ENCODE measurements around the gene KXD1. TPM values are rescaled to one million over a fixed set of nuclear protein-coding genes. Genes with fewer than 3 reads are reported as not detected.

The KXD1 gene
- total RNA-seq, 1 donor from 2014 or later = 75.2 TPM

DNA sequence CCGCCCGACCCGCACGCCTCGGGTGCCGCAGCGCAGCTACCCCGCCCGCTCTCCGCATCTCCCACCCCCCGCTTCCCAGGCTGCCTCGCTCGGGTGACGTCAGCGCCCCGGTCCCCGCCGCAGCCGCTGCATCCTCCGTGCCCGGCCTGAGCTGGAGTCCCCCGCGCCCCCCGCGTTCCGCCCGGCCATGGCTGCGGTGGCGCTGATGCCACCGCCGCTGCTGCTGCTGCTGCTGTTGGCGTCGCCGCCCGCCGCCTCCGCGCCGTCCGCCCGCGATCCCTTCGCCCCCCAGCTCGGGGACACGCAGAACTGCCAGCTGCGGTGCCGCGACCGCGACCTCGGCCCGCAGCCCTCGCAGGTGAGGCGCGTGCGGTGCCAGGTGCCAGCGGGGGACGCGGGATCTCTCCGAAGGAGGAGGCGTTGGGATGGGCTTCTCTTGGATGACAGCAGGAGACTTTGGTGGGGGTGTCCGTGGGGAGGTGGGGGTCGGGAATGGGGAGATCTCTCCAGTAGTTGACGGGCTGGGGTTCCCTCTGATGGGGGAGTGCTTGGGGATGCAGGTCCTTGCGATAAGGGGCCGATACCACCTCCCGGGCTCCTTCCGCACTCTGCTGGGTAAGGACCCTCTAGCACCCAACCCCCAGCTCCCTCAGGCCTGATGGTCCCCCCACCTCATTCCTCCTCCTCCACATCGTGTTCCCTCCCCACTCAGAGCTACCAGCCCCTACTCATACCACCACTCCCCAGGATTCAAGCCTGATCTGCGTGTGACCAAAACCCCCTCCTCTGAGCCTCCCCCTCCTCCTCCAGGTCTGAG, 55.3 kb downstream of the KXD1 start, which contains the start of gene TMEM59L:
Gene TMEM59L (plus strand): TSS at position 99 of the 817 bp plus-strand sequence. CDS start 89 bp downstream, at position 188.
- no peak for DNase-seq (ENCODE audit: low read depth, low spot score)

DNA sequence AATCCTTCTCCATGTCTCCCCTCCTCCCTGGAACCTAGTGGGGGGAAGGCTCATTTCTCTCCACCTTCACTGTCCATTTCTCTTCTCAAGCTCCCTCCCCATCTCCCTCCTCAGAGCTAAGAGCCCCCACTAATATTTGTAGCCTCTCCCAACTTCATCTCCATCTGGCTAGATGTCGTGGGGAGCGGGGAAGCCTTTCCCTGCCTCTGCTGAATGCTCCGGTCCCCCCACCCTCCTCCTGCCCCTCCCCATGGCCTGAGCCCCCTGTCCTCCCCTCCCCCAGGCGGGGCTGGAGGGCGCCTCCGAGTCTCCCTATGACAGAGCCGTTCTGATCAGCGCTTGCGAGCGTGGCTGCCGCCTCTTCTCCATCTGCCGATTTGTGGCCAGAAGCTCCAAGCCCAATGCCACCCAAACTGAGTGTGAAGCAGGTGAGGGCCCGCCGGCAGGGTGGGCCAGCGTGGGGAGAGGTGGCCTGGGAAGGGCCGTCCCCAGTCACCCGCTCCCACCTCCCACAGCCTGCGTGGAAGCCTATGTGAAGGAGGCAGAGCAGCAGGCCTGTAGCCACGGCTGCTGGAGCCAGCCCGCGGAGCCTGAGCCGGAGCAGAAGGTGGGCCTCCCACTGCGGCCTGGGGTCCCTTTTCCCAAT, 56.0 kb downstream of the KXD1 start:
- no peak for DNase-seq (ENCODE audit: low read depth, low spot score)

DNA sequence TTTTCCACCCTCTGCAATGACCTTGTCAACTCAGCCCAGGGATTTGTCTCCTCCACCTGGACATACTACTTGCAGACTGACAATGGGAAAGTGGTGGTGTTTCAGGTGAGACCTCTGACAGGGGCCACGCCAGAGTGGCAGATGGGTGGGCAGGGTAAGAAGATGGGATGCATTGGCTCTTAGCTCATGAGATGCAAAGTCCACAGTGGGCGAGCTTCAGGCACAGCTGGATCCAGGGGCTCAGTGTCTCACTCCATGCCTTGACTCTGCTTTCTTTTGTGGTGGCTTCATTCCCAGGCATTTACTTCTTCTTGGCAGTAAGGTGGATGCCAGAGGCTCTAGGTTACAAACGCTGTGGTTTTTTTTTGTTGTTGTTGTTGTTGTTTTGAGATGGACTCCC, 58.4 kb downstream of the KXD1 start:
- DNase-seq (ENCODE audit: low read depth, low spot score) = no peak

DNA sequence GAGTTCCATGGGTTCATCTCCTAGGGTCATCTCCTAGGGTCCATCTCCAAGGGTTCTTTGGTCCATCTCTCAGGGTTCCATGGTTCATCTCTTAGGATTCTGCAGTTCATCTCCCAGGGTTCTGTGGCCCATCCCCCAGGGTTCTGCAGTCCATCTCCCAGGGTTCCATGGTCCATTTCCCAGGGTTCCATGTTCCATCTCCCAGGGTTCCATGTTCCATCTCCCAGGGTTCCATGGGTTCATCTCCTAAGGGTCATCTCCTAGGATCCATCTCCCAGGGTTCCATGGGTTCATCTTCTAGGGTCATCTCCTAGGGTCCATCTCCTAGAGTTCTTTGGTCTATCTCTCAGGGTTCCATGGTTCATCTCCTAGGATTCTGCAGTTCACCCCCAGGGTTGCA, 59.9 kb downstream of the KXD1 start:
- DNase-seq (ENCODE audit: low read depth, low spot score) = no peak

DNA sequence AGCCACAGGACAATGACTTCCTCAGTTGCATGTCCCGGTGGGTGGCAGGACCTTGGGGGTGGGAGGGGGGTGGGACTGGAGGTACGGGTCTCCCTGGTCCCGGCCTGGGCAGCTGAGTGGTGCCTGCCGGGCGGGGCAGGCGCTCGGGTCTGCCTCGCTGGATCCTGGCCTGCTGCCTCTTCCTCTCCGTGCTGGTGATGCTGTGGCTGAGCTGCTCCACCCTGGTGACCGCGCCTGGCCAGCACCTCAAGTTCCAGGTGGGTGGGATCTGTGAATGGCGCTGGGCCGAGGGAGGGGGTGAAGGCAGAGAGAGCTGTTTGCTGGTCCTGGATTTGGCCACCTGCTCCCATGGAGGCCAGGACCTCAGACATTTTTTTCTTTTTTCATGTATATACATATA, 60.6 kb downstream of the KXD1 start:
- DNase-seq (ENCODE audit: low read depth, low spot score) = no peak

Other genes with a start within 250 kb of the KXD1 start
- gene LSM4, start 234.8 kb upstream of the KXD1 start, total RNA-seq = 139 and 172 TPM in 2 replicates
- 23.9 and 25.7 TPM in 2 replicates for gene PGPEP1, start 217.3 kb upstream of the KXD1 start, total RNA-seq
- 95.0 and 102 TPM in 2 replicates for gene GDF15, start 171.7 kb upstream of the KXD1 start, total RNA-seq
- not detected in 2 replicates for gene LRRC25, start 160.2 kb upstream of the KXD1 start, total RNA-seq
- gene SSBP4, start 138.5 kb upstream of the KXD1 start, total RNA-seq = 75.4 and 84.3 TPM in 2 replicates
- gene ISYNA1, start 119.7 kb upstream of the KXD1 start, total RNA-seq = 45.2 and 46.0 TPM in 2 replicates
- 13.4 and 15.3 TPM in 2 replicates for gene ELL, start 35.8 kb upstream of the KXD1 start, total RNA-seq
- gene FKBP8, start 14.3 kb upstream of the KXD1 start, total RNA-seq = 130 and 186 TPM in 2 replicates
- gene UBA52, start 14.0 kb downstream of the KXD1 start, total RNA-seq = 882 and 970 TPM in 2 replicates
- 54.5 and 56.5 TPM in 2 replicates for gene REX1BD, start 30.9 kb downstream of the KXD1 start, total RNA-seq
- gene CRLF1, start 48.9 kb downstream of the KXD1 start, total RNA-seq = not detected in 2 replicates
- 0.14 and 0.40 TPM in 2 replicates for gene TMEM59L, start 55.0 kb downstream of the KXD1 start, total RNA-seq
- gene KLHL26, start 79.2 kb downstream of the KXD1 start, total RNA-seq = 4.7 and 6.2 TPM in 2 replicates
- 0.79 and 1.1 TPM in 2 replicates for gene CRTC1, start 125.8 kb downstream of the KXD1 start, total RNA-seq
- gene COMP, start 233.4 kb downstream of the KXD1 start, total RNA-seq = not detected in 2 replicates

Data from pulmonary artery endothelial cell (primary cell).